Suprapubic skin (tissue), 3 donors: ENCODE measurements around the gene GAL3ST1.

ENCODE experiments used
- CTCF ChIP-seq, 2 donors: fragments of 200-600 bp in 1 of 2; fragments of 450-650 bp in 1 of 2; sonication (generic) in 1 of 2; IDR thresholded peaks; one replicate each; pipeline ENCODE4 v1.5.1; 2016 to 2019; ENCODE audit warnings: antibody characterized with exemption in 2 of 2, mild to moderate bottlenecking in 1 of 2, moderate library complexity in 1 of 2
- POLR2AphosphoS5 ChIP-seq, 3 donors: sonication (generic); formaldehyde crosslinking; IDR thresholded peaks; one replicate each; pipeline ENCODE4 v1.6.1; 2017; ENCODE audit warnings: antibody characterized with exemption in 3 of 3

DNA sequence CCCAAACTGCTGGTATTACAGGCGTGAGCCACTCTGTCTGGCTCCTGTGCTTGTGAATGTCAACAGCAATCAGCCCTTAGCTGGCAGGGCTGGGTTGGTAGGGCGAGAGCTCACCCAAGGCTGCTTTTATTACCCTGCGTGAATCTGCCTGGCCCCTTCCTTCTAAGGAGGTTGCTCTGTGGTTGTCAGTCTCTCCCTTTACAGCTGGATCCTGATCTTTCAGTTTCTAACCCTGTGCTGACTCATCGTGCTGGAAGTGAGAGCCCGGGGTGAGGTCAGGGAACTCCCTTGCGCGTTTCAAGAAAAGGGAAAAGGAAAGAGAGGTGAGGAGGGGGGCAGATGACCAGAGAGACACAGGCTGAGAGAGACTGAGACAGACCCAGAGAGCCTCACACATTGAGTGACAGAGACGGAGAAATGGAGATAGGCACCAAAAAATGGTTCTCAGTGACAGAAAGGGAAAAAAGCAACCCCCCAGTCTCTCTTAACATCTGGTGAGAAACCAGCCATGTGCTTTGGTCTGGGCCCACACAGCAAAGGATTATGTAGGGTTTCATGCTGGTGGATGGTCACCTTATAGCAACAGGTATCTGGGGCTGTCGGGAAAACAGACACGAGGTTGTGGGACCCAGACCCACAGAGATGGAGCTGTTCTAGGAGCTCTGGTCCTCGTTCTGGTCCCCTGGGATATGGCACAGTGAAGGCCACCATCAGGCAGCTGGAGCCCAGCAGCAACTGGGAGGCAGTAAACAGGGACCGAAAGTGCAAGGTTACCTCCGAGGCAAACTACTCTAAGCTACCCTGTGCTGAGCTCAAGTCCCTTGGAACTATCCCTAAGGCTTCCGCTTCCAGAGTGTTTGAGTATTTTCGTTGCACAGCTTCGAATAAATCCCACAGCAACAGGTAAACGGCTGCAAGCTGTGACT is 35.1 kb upstream of the GAL3ST1 start:
- TF ChIP-seq POLR2AphosphoS5 (IDR thresholded peaks at IDR 0.05) (no peak), CTCF (IDR thresholded peaks at IDR 0.05) (no peak)
